Measurements from ENCODE around the gene SYCE3. TPM values are rescaled to one million over a fixed set of nuclear protein-coding genes. Genes with fewer than 3 reads are reported as not detected.
A peak's percentile ranks its signal among the peaks of the same experiment; 100 is the strongest.

Gene SYCE3
- polyA plus RNA-seq, 5 donors: not detected

- no peak for DNase-seq
These were observed 29.6 kb downstream of the SYCE3 start for GRCh38 chr22:50532824-50533796.

- DNase-seq: peak; percentile 64 to 74
These were observed 30.6 kb downstream of the SYCE3 start for GRCh38 chr22:50531962-50532674.

DNA sequence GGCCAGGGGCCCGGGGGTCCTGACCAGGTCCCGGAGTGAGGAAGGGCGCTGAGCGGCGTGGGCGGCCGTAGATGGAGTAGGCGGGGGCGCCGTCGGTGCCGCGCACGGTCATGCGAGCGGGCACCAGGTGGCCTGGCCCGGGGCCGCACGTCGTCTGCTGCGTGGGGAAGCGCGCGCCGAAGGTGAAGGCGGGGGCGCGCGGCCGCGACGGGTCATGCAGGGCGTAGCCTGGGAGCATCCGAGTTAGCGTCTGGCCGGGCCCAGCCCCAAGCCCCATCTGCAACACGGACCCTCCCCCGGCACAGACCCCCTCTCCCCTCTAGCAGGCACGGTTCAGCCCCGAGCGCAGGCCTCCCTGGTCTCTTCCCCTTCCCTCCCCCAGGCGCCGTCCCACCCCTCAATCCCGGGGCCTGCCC lies 31.2 kb downstream of the SYCE3 start:
- DNase-seq: no peak

DNA sequence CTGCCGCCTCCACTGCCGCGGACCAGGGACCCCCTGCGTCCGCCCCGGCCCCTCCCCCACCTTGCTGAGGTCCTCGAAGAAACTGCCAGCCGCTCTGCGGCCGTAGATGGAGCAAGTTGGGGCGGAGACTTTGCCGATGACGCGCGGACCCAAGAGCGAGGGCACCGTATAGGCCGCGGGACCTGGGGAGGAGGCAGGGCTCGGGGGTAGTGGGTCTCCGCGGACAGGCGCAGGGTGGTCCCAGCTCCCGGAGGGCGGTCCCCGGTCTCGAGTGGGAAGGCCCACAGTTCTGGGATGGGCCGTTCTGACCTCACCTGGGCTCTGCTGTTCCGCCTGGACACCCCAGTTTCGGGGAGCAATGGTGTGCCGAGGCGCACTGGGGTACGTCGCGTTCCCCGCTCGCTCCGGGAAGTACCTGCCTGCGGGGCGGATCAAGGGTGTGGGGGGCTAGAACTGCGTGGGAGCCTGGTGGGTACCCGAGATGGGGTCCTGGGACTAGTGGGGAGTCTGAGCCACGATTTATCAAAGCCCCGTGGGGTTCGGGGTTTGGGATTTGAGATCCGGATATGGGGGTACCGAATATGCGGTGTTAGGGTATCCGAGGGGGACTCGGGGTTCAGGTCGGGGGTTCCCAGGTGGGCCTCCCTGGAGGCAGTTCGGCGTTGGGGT lies 31.7 kb downstream of the SYCE3 start:
- peak; percentile 61 to 68 for DNase-seq

- DNase-seq: peak in 1 of 2 donors; percentile 45
These were observed 32.2 kb downstream of the SYCE3 start for GRCh38 chr22:50530580-50530876.

DNA sequence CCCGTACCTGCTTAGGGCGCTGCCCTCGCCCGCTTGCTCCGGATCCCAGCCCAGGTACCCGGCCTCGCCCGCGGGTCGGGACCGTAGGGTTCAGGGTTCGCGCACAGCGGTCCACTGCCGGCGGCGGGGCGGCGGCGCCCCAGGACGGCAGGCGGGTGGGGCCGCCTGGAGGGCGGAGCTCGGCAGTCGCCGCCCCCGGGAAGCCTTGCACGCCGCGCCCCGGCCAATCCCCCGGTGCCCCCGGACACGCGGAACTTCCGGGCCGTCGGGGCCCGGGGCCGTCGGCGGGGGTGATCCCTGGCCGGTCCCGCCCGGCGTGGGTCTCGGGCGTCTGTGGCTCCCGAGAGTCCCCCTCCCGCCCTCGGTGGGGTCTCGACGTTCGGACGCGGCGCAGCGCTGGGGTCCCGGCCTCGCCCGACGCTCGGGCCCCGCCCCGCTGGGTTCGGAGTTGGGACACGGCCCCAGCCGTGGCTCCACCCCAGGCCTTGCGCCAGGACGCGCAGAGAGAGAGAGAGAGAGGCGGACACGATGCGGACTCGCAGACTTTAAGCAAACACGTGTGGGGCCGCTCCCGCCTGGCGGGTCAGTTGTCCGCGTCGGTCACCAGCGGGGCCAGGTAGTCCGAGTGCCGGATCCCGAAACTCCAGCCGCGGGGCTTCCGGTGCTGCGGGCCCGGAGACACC lies 32.7 kb downstream of the SYCE3 start, which contains the start of gene TYMP:
Gene TYMP, minus strand, starts transcription at position 116 of the 683 bp plus-strand sequence. CDS start 303 bp downstream, outside the sequence.
- DNase-seq: peak; percentile 61 to 66

DNA sequence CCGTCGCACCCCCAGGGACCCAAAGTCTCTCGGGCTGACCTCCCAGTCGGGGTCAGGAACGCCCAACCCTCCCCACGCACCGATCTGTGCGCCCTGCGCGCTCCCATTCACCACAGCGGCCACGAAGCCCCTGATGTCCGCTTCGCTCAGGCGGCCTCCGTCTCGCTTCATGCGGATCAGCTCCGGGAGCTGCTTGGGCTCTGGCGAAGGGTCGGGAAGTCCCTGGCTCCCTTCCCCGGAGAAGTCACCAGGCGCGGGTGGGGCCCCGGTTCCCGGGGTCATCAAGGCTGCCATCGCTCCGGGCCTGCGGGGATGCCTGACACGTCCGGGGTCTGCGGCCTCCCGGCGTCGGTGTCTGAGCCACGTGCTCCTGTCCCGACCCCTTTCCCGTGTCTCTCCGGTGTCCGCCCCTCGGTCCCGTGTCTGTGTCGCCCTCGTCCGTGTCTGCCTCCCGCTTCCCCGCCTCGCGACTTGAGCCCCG lies 33.3 kb downstream of the SYCE3 start:
- DNase-seq: no peak

DNA sequence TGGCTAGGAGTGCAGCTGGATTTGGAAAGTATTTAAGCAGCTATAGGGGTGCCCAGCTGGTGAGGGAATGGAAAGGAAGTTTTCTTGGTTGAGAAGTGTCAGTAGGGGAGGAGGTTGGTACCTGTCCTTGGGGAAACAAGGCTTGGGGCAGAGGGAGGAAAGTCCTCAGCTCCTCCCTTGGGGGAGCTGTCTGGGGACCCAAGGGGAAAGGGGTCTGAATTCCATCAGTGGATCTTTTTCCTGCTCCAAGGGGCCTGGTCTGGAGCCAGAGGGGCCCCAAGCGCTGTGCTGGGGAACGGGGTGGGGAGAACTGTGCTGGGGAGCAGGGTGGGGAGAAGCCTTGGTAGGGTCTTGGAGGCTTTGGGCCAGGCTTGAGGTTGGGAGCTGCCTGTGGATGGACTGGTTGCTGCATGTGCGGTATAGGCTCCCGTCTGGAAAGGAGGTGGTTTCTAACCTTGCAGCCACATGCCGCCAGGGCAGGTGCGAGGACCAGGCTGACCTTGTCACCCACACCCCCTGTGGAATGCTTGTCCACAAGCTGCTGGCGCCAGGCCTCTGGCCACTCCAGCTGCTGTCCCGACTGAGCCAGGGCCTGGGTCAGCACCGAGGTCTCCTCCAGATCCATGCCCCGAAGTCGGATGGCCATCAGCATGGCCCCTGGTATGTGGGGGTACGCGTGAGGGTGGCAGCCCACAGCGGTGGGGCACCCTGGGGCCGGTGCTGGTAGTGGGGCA lies 33.9 kb downstream of the SYCE3 start:
- DNase-seq: no peak

GRCh38 chr22:50527921-50528681 lies 34.6 kb downstream of the SYCE3 start:
- no peak for DNase-seq

DNA sequence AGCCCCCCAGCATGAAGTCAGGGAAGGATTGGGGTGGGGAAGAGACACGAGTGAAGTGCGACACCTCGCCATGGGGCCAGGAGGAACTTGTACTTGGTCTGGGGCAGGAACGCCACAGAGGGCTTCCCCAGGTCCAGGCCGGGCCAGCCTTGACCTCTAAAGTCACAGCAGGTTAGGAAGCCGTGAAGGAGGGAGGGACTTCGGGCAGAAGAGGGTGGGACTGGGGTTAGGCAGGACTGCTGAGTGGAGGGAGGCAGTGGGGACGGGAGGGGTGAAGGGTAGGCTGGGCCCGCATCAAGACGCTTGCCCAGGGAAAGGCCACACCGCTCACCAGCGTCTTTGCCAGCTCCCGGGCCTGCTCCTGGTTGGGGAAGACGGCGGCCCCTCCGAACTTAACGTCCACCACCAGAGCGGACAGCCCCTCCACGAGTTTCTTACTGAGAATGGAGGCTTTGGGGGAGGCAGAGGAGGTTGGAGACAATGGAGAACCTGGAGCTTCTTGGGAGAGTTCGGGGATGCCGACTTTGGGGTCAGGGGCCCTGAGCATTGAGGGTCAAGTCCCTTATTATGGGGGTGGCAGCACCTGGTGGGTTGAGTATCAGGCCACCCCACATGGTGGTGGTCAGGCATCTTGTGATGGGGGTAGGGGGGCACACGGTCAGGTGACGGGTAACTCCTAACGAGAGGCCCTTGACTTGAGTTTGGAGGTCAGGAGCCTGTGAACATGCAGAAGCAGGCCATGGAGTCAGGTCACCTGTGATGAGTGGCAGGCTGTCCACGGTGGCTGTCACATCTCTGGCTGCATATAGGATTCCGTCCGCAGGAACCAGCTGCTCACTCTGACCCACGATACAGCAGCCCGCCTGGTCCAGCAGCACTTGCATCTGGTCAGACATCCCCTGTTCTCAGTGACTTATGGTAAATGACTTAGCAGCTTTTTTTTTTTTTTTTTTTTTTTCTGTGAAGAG lies 35.6 kb downstream of the SYCE3 start:
- DNase-seq: no peak

GRCh38 chr22:50526108-50526833 lies 36.4 kb downstream of the SYCE3 start:
- DNase-seq: peak in 1 of 2 donors; percentile 75

GRCh38 chr22:50525858-50526107 lies 36.9 kb downstream of the SYCE3 start:
- peak in 1 of 2 donors; percentile 74 for DNase-seq

DNA sequence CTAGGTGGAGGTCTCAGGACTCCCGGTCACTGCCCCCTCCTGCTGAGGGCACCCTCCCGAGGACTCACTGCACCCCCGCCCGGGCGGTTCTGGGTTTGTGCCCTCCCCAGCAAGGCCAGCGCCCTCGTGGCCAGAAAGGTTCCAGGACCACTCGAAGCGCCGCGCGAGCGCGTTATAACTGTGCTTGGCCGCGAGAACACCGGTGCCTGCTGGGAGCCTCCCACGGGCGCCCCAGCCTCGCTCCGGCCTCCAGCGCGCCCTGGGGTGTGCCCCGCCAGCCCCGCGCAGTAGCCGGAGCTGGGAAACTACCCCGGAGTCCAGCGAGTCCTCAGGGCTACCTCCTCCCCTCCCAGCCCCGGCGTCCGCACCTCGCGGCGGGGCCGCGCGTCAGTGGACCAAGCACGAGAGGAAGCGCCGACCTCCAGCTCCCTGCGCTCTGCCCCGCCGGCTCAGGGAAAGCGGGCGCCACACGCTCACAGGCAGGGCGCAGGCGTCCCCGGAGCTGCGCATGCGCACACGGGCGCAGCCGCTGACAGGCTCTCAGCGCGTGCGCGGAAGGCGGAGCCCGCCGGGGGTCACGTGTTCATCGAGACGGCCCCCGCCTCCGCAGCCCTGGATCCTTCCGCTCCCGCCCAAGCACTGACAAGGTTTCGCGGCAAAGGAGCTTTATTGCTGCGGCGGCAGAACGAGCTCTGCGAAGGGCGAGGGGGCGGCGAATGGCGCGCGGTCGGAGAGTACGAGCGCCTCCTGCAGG lies 37.4 kb downstream of the SYCE3 start, which contains the start of gene SCO2:
Gene SCO2, minus strand, starts transcription at position 495 of the 754 bp plus-strand sequence. CDS start 1,187 bp downstream, outside the sequence.
- DNase-seq: peak; percentile 98

DNA sequence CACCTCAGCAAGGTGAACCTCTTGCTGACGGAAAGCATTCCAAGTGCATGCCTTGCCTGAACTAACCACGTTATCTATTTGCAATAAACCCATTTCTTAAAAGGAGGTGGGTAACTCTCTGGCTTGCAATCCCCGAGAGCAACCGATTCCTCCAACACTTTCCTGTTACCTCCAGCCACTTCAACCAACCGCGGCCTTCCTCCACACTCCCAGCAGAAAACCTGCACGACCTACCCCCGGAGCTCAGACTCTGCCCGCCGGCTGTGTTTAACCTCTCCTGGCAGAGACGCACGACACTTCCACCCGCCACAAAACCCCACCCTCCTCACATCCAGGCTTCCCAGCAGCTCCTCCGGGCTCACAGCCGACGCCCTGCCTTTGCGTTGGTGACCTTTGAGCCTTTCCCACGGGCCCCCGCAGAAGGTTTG lies 38.0 kb downstream of the SYCE3 start:
- no peak for DNase-seq

DNA sequence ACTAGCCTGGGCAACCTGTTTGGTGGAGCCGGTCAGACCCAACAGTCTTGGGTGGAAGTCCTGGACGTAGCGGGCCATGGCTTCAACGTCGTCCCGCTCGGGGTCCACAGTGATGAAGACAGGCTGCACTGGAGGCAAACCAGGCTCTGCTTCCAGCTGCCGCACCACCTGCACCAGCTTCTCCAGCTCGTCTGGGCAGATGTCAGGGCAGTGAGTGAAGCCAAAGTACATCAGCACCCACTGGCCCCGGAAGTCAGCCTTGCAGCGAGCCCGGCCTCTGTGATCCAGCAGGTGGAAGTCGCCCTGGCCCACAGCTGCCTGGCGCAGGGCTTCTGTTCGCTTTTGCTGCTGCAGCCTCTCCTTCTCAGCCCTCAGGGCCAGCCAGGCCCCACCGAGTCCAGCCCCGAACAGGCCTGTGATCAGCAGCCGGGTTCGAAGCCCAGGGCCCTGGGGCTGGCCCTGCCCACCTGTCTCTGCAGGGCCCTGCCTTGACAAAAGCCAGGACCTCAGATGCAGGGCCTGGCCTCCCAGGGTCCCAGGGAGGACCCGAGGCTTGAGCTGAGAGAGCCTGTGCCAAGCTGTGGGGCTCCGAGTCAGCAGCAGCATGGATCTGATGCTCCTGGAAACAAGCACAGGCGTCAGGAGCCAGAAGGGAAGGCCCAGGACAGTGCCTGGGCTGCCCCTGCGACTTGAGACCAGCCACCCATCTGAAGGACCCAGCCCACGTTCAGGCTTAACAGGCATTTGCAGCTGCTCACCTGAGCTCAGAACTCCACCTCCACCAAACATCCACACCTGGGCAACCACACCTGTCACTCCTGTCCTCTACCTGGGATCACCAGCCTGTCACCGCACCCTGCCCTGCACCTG lies 38.7 kb downstream of the SYCE3 start:
- DNase-seq: no peak

DNA sequence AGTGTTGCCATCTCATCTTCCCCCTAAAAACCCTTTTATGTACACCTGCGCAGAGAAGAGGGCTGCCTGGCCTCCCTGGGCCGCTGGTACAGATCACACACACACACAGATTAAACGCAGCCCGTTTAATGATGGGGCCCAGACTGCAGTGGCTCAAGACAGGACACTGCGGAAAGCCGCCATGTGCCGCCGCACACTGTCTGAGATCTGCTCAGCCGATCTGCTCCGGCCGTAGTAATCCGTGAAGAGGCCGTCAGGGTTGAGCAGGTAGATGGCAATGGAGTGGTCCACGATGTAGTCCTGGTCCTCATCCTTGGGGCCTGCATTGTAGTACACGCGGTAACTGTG lies 39.3 kb downstream of the SYCE3 start:
- DNase-seq: no peak

Data from right lung (tissue), 5 donors.